ENCODE measurements around the gene LCN6.

LCN6 gene

GRCh38 chr9:136695435-136695895 lies 52.9 kb downstream of the LCN6 start:
- Histone ChIP-seq H3K27me3 (ENCODE audit: insufficient read depth, low read depth) (no peaks in the 10 kb centered on the region), H4K20me1 (ENCODE audit: insufficient read depth) (no peaks in the 10 kb centered on the region), H3K4me2 (peak overlapping the region; percentile 83), H3K4me1 (ENCODE audit: low read depth, poor library complexity, severe bottlenecking) (peaks cover 80% of the 10 kb centered on the region), H3K79me2 (ENCODE audit: insufficient read depth, low read depth) (no peaks in the 10 kb centered on the region), H3K27ac (peak overlapping the region; percentile 95), H3K36me3 (ENCODE audit: insufficient read depth) (no peaks in the 10 kb centered on the region), H2AFZ (ENCODE audit: low read depth) (peak overlapping the region; percentile 33; the same call in 1 of the 2 replicates), H3K4me3 (IDR thresholded peaks at IDR 0.05; ENCODE audit: insufficient read depth, low read depth, low read length) (no peak overlapping the region), H3K9ac (peak overlapping the region; percentile 54; the same call in 1 of the 2 replicates)
- TF ChIP-seq CTCF (conservative IDR thresholded peaks at IDR 0.05; ENCODE audit: low read depth, low read length) = no peak

- TF ChIP-seq CTCF (conservative IDR thresholded peaks at IDR 0.05; ENCODE audit: low read depth, low read length) = no peak
- peaks cover 74% of the 10 kb centered on the region for H3K4me1 ChIP-seq (ENCODE audit: low read depth, poor library complexity, severe bottlenecking)
- H2AFZ ChIP-seq (ENCODE audit: low read depth) = no peak overlapping the region
- peak overlapping the region; percentile 54; the same call in 1 of the 2 replicates for H3K9ac ChIP-seq
- peak overlapping the region; percentile 95 for H3K27ac ChIP-seq
- H3K27me3 ChIP-seq (ENCODE audit: insufficient read depth, low read depth) = no peaks in the 10 kb centered on the region
- H3K4me2 ChIP-seq = peak overlapping the region; percentile 83
- H3K36me3 ChIP-seq (ENCODE audit: insufficient read depth) = no peaks in the 10 kb centered on the region
- H3K4me3 ChIP-seq (IDR thresholded peaks at IDR 0.05; ENCODE audit: insufficient read depth, low read depth, low read length) = no peak overlapping the region
- no peaks in the 10 kb centered on the region for H4K20me1 ChIP-seq (ENCODE audit: insufficient read depth)
- H3K79me2 ChIP-seq (ENCODE audit: insufficient read depth, low read depth) = no peaks in the 10 kb centered on the region
Observed at GRCh38 chr9:136694872-136695247, 53.5 kb downstream of the LCN6 start.

DNA sequence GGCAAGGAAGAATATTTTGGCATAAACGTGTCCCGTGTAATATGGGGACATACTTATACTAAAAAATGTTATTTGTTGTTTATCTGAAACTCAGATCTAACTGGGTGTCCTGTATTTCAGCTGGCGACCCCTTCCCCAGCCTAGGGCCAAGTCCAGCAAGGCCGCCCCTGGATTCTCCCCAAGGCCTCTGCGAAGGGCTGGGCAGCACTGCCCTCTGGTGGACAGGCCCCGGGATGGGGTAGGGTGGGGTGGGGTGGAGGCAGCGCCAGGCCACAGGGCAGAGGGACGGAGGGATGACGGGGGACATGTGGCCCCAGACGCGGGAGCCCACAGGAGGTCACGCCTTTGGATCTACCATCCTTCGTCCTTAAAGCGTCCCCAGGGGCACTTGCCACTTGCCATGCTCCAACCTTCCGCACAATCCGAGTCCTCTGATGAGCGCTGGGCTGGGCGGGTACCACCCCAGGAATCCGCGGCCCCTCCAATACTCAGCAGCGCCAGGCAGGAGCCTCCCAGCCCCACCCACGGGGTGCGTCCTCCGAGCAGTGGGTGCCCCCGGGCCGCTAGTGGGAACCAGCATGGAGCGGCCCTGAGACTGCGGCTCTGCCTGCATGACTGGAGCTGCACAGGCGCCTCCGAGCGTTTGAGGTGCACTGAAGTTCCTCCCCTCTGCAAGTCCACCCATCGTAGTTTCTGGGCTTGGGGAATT lies 54.0 kb downstream of the LCN6 start:
- H3K4me3 ChIP-seq (IDR thresholded peaks at IDR 0.05; ENCODE audit: insufficient read depth, low read depth, low read length) = no peak overlapping the region
- H4K20me1 ChIP-seq (ENCODE audit: insufficient read depth) = no peaks in the 10 kb centered on the region
- no peaks in the 10 kb centered on the region for H3K79me2 ChIP-seq (ENCODE audit: insufficient read depth, low read depth)
- peak overlapping the region; percentile 95 for H3K27ac ChIP-seq
- H3K36me3 ChIP-seq (ENCODE audit: insufficient read depth) = no peaks in the 10 kb centered on the region
- no peaks in the 10 kb centered on the region for H3K27me3 ChIP-seq (ENCODE audit: insufficient read depth, low read depth)
- H3K4me1 ChIP-seq (ENCODE audit: low read depth, poor library complexity, severe bottlenecking) = peaks cover 68% of the 10 kb centered on the region
- peak; percentile 36; the same call in 1 of the 2 replicates for TF ChIP-seq CTCF (conservative IDR thresholded peaks at IDR 0.05; ENCODE audit: low read depth, low read length)
- no peak overlapping the region for H3K9ac ChIP-seq
- no peak overlapping the region for H2AFZ ChIP-seq (ENCODE audit: low read depth)
- H3K4me2 ChIP-seq = peak overlapping the region; percentile 83; the same call in 1 of the 2 replicates

All from KMS-11 (cell line).